SH-SY5Y (cell line): Measurements from ENCODE around the gene ZBTB1.

Experiments
- GATA2 ChIP-seq: IDR thresholded peaks from 2 replicates; pipeline ENCODE4 v1.6.1; 2011; ENCODE audit warnings: mild to moderate bottlenecking, low read depth, low read length
- GATA3 ChIP-seq: IDR thresholded peaks from 2 replicates; pipeline ENCODE4 v1.6.1; 2011; ENCODE audit warnings: low read depth, mild to moderate bottlenecking, low read length, moderate library complexity

- no peak for TF ChIP-seq GATA2
- TF ChIP-seq GATA3, result no peak
Measured at GRCh38 chr14:64569138-64569631, 64.6 kb downstream of the ZBTB1 start.
